Measurements from ENCODE around the gene SLC38A10.

Gene SLC38A10

DNA sequence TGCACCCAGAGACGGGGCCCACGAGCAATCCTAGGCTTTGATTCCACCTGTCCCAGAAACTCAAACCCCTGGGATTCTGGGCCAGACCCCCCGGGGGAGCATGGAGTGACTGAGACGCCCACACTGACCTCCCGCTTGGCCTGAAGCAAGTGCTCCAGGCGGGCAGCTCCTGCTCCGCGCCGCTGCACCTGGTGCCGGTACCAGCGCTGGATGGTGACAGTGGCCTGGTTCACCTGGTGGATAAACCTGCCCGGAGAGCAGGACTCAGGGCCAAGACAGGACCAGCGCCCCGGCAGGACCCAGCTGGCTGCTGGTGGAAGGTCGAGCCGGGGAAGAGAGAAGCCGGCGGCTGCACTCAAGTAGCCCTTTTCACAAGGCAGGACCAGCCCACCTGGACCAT is 94.9 kb downstream of the SLC38A10 start:
- no peak for DNase-seq

DNA sequence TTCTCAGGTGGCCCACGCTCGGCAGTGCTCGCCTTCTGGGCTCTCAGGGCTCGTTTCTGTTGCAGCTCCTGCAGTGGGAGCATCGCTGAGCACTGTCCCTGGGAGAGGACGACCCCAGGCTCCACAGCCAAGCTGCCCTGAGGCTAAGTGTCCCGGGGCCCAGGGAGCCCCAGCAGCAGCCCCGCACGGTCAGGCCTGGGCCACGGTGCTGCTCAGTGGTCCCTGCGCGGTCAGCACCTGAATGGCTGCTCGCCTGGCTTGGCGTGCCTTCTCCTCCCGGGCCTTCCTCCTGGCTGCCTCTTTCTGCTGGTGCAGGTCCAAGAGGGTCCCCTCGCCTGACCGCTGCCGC is 95.7 kb downstream of the SLC38A10 start:
- no peak for DNase-seq

DNA sequence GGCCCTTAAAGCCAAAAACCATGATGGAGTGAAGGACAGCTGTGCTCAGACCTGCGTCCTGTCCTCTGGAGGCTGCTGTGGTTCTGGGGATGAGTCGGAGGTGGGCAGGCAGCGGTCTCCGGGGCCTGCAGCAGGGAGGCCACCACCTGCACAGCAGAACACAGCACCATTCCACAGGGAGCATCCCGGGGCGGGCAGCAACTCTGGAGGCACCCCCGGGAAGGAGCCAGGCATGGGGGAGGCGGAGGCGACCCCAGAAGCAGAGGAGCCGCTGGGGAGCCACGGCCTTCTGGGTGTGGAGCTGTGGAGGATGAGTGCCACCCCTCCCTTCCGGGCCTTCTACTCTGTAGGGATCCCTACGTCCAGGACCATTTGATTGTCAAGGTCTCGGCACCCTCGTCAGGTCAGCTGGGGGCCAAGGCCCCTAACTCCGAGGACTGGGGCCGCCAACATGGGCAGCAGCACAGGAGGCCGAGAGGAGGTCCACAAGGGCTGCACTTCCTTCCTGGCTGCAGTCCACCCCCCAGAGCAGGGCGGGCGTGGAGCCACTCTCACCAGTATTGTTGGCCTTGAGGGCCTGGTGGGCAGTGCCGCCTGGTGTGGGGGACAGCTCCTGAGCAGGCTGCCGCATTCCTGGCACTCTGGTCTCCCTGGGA is 96.2 kb downstream of the SLC38A10 start:
- no peak for DNase-seq

DNA sequence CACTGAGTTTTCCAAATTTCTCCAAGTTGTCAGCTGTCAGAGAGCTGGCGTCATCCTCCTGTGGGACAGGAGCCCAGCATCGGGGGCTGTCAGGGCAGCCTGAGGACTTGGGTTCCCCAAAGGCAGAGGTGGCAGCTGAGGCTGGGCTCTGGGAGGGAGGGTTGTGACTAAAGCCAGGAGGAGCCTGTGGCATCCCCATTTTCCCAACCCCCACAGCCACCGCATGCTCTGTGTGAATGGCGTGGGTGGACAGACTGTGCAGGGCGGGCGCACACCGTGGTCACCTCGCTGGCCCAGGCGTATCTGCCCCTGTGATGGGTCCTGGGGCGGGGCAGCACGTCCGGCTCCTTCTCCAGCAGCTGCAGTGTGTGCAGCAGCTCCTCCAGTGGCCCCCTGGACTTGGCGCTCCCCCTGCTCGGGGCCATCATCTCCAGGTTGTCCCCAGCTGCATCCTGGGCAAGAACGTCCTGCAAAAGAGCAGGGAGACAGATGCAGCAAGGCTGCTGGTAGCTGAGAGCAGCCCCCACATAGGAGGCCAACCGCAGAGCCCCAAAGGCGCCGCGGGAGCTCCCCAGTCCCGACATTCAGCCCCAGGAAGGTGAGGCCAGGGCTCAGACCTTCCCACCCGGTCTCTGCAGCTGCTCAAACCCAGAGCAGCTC is 97.1 kb downstream of the SLC38A10 start:
- no peak for DNase-seq

DNA sequence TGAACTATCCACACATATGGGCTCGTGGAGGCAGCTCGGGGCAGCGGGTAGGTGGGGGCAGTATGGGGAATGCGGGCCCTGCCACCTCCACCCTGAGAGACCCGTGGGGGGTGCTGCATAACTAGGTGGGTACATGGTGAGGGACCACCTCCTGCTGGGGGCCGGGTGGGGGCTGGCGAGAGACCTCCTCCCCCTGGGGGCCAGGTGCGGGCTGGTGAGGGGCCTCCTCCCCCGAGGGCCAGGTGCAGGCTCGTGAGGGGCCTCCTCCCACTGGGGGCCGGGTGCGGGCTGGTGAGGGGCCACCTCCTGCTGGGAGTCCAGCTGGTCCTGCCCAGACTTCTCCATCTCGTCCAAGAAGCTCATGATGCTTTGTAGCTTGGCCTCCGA is 97.7 kb downstream of the SLC38A10 start:
- no peak for DNase-seq

DNA sequence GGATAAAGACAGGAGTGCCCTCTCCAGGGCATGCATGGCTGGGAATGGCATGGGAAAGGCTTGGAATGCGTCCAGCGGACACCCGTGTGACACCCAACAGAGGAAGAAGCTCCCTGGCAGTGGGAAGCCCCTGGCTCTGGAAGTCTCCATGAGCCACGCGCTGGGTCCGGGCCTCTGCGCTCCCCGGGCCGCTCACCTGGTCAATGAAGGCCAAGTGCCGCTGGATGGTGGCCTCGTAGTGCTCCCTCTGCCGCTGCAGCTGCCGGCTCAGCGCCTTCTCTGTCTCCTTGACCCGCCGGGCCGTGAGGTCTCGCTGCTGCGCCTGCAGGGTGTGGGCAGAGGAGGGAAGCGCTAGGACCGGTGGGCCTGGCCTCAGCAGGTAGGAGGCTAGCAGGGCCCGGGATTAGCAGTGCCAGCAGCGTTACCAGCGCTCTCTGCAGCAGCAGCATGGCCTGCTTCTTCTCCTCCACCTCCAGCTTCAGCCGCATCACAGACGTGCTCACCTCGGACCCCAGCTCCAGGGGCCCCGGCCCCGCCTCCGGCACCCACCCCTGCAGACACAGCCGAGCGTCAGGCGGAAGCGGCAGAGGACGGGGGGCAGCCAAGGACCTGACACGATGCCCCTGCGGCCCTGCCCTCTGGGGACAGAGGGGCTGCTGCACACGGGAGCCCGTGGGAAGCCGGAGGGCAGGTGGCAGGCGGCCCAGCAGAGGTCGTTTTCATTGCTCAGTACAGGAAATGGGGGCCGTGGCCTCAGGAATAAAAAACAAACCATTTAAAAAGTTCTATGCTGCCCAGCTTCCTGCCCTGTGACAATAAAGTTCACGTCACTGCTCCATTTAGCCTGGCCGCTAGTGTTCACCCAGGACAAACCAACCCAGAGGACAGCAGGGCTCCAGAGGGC is 98.3 kb downstream of the SLC38A10 start:
- DNase-seq: no peak

DNA sequence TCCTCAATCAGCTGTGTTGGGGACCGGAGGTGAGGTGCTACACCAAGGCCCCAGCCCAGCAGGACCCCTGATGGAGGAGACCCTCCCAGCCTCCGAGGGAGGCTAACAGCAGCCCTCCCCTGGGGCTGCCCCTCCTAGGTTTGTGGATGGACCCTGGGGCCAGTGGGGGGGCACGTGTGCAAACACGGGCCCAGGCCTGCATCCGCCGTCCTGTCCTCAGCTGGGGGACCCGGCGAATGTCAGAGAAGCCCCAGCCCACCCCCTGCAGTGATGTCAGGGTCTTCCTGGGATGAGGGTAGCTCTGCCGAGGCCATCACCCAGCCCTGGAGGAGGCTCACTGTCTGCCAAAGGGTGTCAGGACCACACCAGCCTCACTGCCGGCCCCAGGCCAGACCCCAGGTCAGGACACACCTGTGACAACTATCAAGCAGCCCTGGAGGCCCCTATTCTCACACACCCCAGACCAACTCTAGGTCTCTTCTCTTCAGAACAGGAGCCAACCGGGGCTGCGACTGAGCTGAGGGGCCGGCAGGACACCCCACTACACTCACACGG is 99.1 kb downstream of the SLC38A10 start:
- DNase-seq: no peak
